OCI-LY3 (cell line): ENCODE data around the gene NHS.

Experiments
- H2AFZ ChIP-seq: fragments of 200-600, 300-600 bp; shearing (Covaris generic); 2 replicates; pipeline ENCODE4 v1.6.0; 2014; ENCODE audit warnings: antibody characterized with exemption, low read depth, low read length
- H3K27ac ChIP-seq: fragments of 200-600, 300-600 bp; sonication (generic); 2 replicates; pipeline ENCODE4 v1.5.1; 2014; ENCODE audit warnings: mild to moderate bottlenecking, low read length, moderate library complexity, mixed read lengths
- H3K27me3 ChIP-seq: fragments of 200-600, 300-600 bp; sonication (generic); 2 replicates; pipeline ENCODE4 v1.6.1; 2014; ENCODE audit warnings: low read depth, low read length, mixed read lengths
- H3K36me3 ChIP-seq: fragments of 200-600, 300-600 bp; sonication (generic); replicated peaks from 2 replicates; pipeline ENCODE3; 2014; ENCODE audit warnings: low read depth, low read length, mixed read lengths
- H3K4me1 ChIP-seq: fragments of 300-600, 200-600 bp; sonication (generic); 2 replicates; pipeline ENCODE4 v1.6.1; 2014; ENCODE audit warnings: low read length, mixed read lengths
- H3K4me2 ChIP-seq: fragments of 200-600, 300-600 bp; sonication (generic); 2 replicates; pipeline ENCODE4 v1.6.1; 2014; ENCODE audit warnings: low read length, mixed read lengths
- H3K4me3 ChIP-seq: fragments of 300-600, 200-600 bp; sonication (generic); 2 replicates; pipeline ENCODE4 v1.5.1; 2014; ENCODE audit warnings: antibody characterized with exemption, mild to moderate bottlenecking, low read length, moderate library complexity
- H3K79me2 ChIP-seq: fragments of 300-600, 200-600 bp; shearing (Covaris generic); 2 replicates; pipeline ENCODE4 v1.6.1; 2014; ENCODE audit warnings: mild to moderate bottlenecking, low read length, mixed read lengths
- H3K9ac ChIP-seq: fragments of 300-600, 200-600 bp; shearing (Covaris generic); 2 replicates; pipeline ENCODE4 v1.6.0; 2014; ENCODE audit warnings: mild to moderate bottlenecking, low read length, moderate library complexity
- H3K9me3 ChIP-seq: fragments of 200-600, 300-600 bp; shearing (Covaris generic); 2 replicates; pipeline ENCODE4 v1.6.1; 2014; ENCODE audit warnings: low read length, mixed read lengths; ENCODE audit not compliant: insufficient read depth
- H4K20me1 ChIP-seq: fragments of 200-600, 300-600 bp; sonication (generic); 2 replicates; pipeline ENCODE4 v1.6.1; 2016; ENCODE audit warnings: low read length, mixed read lengths; ENCODE audit not compliant: insufficient read depth
- CTCF ChIP-seq: fragments of 200-600, 300-600 bp; sonication (generic); IDR thresholded peaks from 2 replicates; pipeline ENCODE4 v1.5.1; 2014; ENCODE audit warnings: antibody characterized with exemption, low read length, low read depth
- EZH2phosphoT487 ChIP-seq: fragments of 200-600 bp; shearing (Covaris generic); IDR thresholded peaks from 2 replicates; pipeline ENCODE4 v1.6.1; 2018; ENCODE audit warnings: antibody characterized with exemption, mixed run types, low read depth

The NHS gene

GRCh38 chrX:17774053-17774452 lies 399.1 kb downstream of the NHS start:
- H3K9me3 ChIP-seq = no peaks in the 10 kb centered on the region
- no peak overlapping the region for H3K4me2 ChIP-seq
- no peaks in the 10 kb centered on the region for H3K4me1 ChIP-seq
- H3K36me3 ChIP-seq = no peaks in the 10 kb centered on the region
- H4K20me1 ChIP-seq = no peaks in the 10 kb centered on the region
- H2AFZ ChIP-seq = no peak overlapping the region
- H3K27me3 ChIP-seq = peaks cover 3% of the 10 kb centered on the region; the same call in 1 of the 2 replicates
- no peaks in the 10 kb centered on the region for H3K79me2 ChIP-seq
- TF ChIP-seq CTCF (no peak), EZH2phosphoT487 (no peak)
- no peak overlapping the region for H3K9ac ChIP-seq
- H3K4me3 ChIP-seq = no peak overlapping the region
- no peak overlapping the region for H3K27ac ChIP-seq

- H3K4me3 ChIP-seq = no peak overlapping the region
- H3K4me2 ChIP-seq = no peak overlapping the region
- H3K4me1 ChIP-seq = no peaks in the 10 kb centered on the region
- no peaks in the 10 kb centered on the region for H3K36me3 ChIP-seq
- no peaks in the 10 kb centered on the region for H4K20me1 ChIP-seq
- H3K27me3 ChIP-seq = no peaks in the 10 kb centered on the region
- no peaks in the 10 kb centered on the region for H3K79me2 ChIP-seq
- no peak overlapping the region for H3K27ac ChIP-seq
- no peaks in the 10 kb centered on the region for H3K9me3 ChIP-seq
- no peak for TF ChIP-seq EZH2phosphoT487
- no peak for TF ChIP-seq CTCF
- H2AFZ ChIP-seq = no peak overlapping the region
- no peak overlapping the region for H3K9ac ChIP-seq
Observed at GRCh38 chrX:17778997-17779396, 404.0 kb downstream of the NHS start.

GRCh38 chrX:17779434-17779833 lies 404.4 kb downstream of the NHS start:
- no peak overlapping the region for H3K4me2 ChIP-seq
- H3K27ac ChIP-seq = no peak overlapping the region
- H3K36me3 ChIP-seq = no peaks in the 10 kb centered on the region
- no peaks in the 10 kb centered on the region for H3K27me3 ChIP-seq
- H3K9me3 ChIP-seq = no peaks in the 10 kb centered on the region
- H3K9ac ChIP-seq = no peak overlapping the region
- no peaks in the 10 kb centered on the region for H3K4me1 ChIP-seq
- H4K20me1 ChIP-seq = no peaks in the 10 kb centered on the region
- H3K79me2 ChIP-seq = no peaks in the 10 kb centered on the region
- no peak overlapping the region for H2AFZ ChIP-seq
- H3K4me3 ChIP-seq = no peak overlapping the region
- no peak for TF ChIP-seq EZH2phosphoT487
- no peak for TF ChIP-seq CTCF
